ENCODE data around the gene CDC25B.
A peak's percentile ranks its signal among the peaks of the same experiment; 100 is the strongest.
"Not testable (repeated sequence)": the region's sequence is repeated elsewhere in the genome, so short reads cannot be mapped to it uniquely, and the experiment has no call there.

Gene CDC25B

DNA sequence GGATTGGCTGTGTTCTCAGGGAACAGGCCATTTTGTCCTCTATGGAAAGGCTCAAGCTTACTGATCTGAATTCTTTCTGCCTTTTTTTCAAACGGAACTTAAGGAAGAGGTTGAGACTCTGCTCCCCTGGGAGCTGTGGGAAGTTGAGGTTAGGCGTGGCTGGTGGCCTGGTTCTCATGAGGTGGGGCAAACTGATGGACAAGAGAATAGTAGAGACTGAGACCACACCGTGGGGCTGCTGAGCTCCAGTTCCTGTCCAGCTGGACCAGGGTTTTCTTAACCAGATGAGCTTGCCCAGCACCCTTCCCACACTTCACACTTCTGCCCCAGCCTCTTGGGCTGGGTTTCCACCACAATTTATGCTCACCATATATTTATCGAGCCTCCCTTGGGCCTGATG, 30.3 kb downstream of the CDC25B start:
- DNase-seq (ENCODE audit: low read depth in 2 of 2) = no peak

- no peak for DNase-seq (ENCODE audit: low read depth in 2 of 2)
These were observed 32.7 kb downstream of the CDC25B start for GRCh38 chr20:3828798-3829197.

DNA sequence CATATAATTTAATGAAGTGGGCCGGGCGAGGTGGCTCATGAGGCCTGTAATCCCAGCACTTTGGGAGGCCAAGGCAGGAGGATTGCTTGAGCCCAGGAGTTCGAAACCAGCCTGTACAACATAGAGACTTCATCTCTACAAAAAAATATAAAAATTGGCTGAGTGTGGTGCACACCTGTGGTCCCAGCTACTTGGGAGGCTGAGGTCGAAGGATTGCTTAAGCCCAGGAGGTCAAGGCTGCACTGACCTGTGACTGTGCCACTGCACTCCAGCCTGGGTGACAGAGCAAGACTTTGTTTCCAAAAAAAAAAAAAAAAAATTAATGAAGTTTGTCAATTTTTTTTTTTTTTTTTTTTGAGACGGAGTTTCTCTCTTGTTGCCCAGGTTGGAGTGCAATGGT, 33.8 kb downstream of the CDC25B start:
- not testable (repeated sequence) for DNase-seq (ENCODE audit: low read depth in 2 of 2)

DNA sequence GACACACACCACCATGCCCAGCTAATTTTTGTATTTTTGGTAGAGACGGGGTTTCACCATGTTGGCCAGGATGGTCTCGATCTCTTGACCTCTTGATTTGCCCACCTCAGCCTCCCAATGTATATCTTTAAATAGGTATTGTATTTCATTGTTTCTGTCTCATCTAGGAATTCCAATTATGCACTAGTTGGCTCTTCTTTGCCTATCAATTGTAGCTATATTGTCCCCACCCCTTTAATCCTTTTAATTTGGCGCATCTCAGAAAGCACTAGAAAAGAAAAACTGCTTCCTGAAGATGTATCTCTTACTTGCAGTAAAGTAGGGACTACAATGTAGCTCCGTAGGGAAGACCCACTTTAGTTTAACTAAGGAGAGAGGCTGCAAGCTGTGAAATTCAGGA, 40.0 kb downstream of the CDC25B start:
- no peak for DNase-seq (ENCODE audit: low read depth in 2 of 2)

- DNase-seq (ENCODE audit: low read depth in 2 of 2) = no peak
These were observed 43.2 kb downstream of the CDC25B start for GRCh38 chr20:3839328-3839727.

GRCh38 chr20:3840201-3840600, 44.1 kb downstream of the CDC25B start:
- not testable (repeated sequence) for DNase-seq (ENCODE audit: low read depth in 2 of 2)

GRCh38 chr20:3842348-3842930, 46.3 kb downstream of the CDC25B start:
- no peak for DNase-seq (ENCODE audit: low read depth in 2 of 2)

GRCh38 chr20:3843490-3843889, 47.4 kb downstream of the CDC25B start:
- DNase-seq (ENCODE audit: low read depth in 2 of 2) = no peak

DNA sequence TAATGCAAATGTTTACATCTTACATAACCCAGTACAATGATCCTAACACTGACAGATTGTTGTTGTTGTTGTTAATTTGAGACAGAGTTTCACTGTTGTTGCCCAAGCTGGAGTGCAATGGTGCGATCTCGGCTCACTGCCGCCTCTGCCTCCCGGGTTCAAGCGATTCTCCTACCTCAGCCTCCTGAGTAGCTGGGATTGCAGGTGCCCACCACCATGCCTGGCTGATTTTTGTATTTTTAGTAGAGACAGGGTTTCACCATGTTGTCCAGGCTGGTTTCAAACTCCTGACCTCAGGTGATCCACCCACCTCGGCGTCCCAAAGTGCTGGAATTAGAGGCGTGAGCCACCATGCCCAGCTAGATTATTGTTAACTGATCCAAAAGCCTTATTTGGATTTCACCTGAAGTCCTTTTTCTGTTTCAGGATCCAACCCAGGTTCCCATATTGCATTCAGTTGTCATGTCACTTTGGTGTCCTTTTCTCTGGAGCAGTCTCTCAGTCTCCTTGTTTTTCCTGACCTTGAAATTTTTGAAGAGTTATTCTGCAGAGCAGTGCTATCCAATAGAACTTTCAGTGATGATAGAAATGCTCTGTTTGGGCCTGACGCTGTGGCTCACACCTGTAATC, 48.0 kb downstream of the CDC25B start:
- not testable (repeated sequence) for DNase-seq (ENCODE audit: low read depth in 2 of 2)

- DNase-seq (ENCODE audit: low read depth in 2 of 2) = no peak
These were observed 50.2 kb downstream of the CDC25B start for GRCh38 chr20:3846378-3846739.

GRCh38 chr20:3846740-3847428, 50.8 kb downstream of the CDC25B start, which contains the start of gene MAVS:
Gene MAVS (plus strand): TSS chr20:3846834. CDS start chr20:3854625, 7,791 bp downstream.
- DNase-seq (ENCODE audit: low read depth in 2 of 2) = peak; percentile 73 to 84

DNA sequence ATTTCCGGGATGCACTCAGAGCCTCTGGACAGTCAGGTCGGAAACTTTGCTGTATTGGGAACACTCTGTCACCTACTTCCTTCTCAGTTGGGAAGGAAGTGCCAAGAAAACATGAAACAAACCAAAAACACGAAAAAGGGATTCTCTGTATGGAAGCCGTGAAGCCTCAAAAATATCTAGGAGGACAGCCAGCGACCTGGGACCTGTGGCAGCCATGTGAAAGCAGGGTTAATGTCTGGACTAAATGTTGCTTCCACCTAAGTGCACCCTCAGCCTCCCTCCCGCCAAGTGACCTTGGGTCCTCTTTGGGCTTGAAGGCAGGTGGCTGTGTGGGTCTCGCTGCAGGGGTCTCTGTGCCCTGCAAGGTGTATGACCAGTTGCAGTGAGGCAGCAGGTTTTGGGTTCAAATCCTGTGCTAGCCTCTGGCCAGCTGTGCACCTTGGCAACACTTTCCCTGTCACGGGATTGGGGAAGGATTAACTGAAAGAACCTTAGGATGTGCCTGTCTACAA, 51.4 kb downstream of the CDC25B start:
- no peak for DNase-seq (ENCODE audit: low read depth in 2 of 2)

- no peak for DNase-seq (ENCODE audit: low read depth in 2 of 2)
These were observed 52.5 kb downstream of the CDC25B start for GRCh38 chr20:3848565-3848964.

GRCh38 chr20:3854462-3854871, 58.4 kb downstream of the CDC25B start:
- no peak for DNase-seq (ENCODE audit: low read depth in 2 of 2)
